ENCODE results near the gene SLC2A5.
A peak's percentile ranks its signal among the peaks of the same experiment; 100 is the strongest.

DNA sequence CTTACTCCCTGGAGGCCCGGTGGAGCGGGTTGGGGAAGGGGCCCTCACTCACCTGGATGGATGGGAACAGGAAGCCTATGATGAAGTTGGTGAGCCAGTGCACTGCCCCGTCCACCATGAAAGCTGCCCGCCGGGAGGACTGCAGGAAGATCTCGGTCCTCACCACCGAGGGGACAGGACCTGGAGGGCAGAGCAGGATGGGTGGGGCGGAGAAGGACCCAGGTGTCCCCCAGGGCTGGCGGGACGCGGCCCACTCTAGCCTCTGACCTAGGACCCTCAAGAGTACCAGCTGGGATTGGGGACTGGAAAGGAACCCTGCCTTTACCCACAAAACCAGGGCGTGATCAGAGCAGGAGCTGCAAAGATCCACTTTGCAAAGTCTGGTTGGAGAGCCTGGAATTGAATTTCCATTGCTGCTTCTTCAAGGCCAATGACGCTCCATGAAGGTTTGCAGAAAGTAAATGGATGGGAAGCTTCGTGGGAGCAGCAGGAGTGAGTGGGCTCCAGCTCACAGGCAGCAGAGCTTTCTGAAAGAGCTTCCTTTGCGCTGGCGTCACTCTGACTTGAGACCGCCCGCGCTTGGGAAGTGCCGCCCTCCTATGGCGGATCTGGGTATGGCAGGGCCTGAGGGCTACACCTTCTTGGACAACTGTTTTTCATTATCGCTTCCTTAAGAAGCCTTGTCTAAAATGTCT is 64.6 kb downstream of the SLC2A5 start:
- TF ChIP-seq, protein P1, sequence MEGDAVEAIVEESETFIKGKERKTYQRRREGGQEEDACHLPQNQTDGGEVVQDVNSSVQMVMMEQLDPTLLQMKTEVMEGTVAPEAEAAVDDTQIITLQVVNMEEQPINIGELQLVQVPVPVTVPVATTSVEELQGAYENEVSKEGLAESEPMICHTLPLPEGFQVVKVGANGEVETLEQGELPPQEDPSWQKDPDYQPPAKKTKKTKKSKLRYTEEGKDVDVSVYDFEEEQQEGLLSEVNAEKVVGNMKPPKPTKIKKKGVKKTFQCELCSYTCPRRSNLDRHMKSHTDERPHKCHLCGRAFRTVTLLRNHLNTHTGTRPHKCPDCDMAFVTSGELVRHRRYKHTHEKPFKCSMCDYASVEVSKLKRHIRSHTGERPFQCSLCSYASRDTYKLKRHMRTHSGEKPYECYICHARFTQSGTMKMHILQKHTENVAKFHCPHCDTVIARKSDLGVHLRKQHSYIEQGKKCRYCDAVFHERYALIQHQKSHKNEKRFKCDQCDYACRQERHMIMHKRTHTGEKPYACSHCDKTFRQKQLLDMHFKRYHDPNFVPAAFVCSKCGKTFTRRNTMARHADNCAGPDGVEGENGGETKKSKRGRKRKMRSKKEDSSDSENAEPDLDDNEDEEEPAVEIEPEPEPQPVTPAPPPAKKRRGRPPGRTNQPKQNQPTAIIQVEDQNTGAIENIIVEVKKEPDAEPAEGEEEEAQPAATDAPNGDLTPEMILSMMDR (IDR thresholded peaks at IDR 0.05), result peak; percentile 84 to 95 (median 88)
- no peak for TF ChIP-seq POLR2A (IDR thresholded peaks at IDR 0.05)
